22Rv1 (cell line): ENCODE measurements around the gene MESP1.

Experiments
- CTCF ChIP-seq: fragments of 450-650 bp; IDR thresholded peaks from 2 replicates; pipeline ENCODE4 v1.5.1; 2017; ENCODE audit warnings: mild to moderate bottlenecking
- ZFX ChIP-seq: fragments of 450-650 bp; IDR thresholded peaks from 2 replicates; pipeline ENCODE4 v1.6.1; 2017; ENCODE audit warnings: antibody characterized with exemption, borderline replicate concordance

GRCh38 chr15:89797678-89798201 lies 46.7 kb upstream of the MESP1 start:
- TF ChIP-seq CTCF (no peak), ZFX (no peak)
